IMR-90 (cell line): ENCODE measurements around the gene SYNRG. TPM values are rescaled to one million over a fixed set of nuclear protein-coding genes. Genes with fewer than 3 reads are reported as not detected.
A peak's percentile ranks its signal among the peaks of the same experiment; 100 is the strongest.

Source experiments
- ATAC-seq: fragments of 200-7000 bp; cut with Tn5 transposase; 2 replicates; pipeline ENCODE4 v1.9.1; 2020; ENCODE audit warnings: low read depth, mild to moderate bottlenecking, moderate library complexity
- BruUV-seq: library from RNA; stranded (reverse); fragments of 400-500 nt; replicated peaks from 2 replicates; lab custom pipeline; 2021; lab: Mats Ljungman, UMichigan
- CTCF ChIA-PET: fragments of 300-600 bp; formaldehyde crosslinking; extraction: SDS; loops from one replicate; lab custom pipeline; 2021; ENCODE audit warnings: antibody characterized with exemption; lab: Yijun Ruan, JAX
- POLR2A ChIA-PET: fragments of 300-600 bp; sonication (Branson Sonifier 250); formaldehyde crosslinking; loops from one replicate; lab custom pipeline; 2022; ENCODE audit warnings: antibody characterized with exemption; ENCODE audit not compliant: unreplicated experiment; lab: Charles Lee
- DNase-seq: peaks from one replicate; pipeline ENCODE4 v3.0.0; 2013
- H2AFZ ChIP-seq: replicated peaks from 2 replicates; pipeline ENCODE3; 2013; ENCODE audit warnings: low read length, mild to moderate bottlenecking; ENCODE audit not compliant: poor library complexity
- H2AK5ac ChIP-seq: 2 replicates; pipeline ENCODE4 v1.6.1; 2013; ENCODE audit warnings: low read depth, low read length, inconsistent platforms
- H2AK9ac ChIP-seq: replicated peaks from 2 replicates; pipeline ENCODE3; 2013; ENCODE audit warnings: mild to moderate bottlenecking, low read depth, low read length, moderate library complexity; ENCODE audit not compliant: poor library complexity
- H2BK120ac ChIP-seq: 2 replicates; pipeline ENCODE4 v1.6.1; 2013; ENCODE audit warnings: low read depth, low read length, inconsistent platforms
- H2BK15ac ChIP-seq: 3 replicates; pipeline ENCODE4 v1.6.1; 2013; ENCODE audit warnings: low read depth, low read length, inconsistent platforms
- H2BK20ac ChIP-seq: 2 replicates; pipeline ENCODE4 v1.6.1; 2013; ENCODE audit warnings: low read depth, mild to moderate bottlenecking, inconsistent platforms, low read length, moderate library complexity
- H2BK5ac ChIP-seq: 2 replicates; pipeline ENCODE4 v1.6.1; 2013; ENCODE audit warnings: mild to moderate bottlenecking, low read depth, low read length, inconsistent platforms; ENCODE audit not compliant: poor library complexity, severe bottlenecking
- H3K14ac ChIP-seq: replicated peaks from 2 replicates; pipeline ENCODE4 v1.6.1; 2013; ENCODE audit warnings: low read depth, low read length, inconsistent platforms
- H3K18ac ChIP-seq: 2 replicates; pipeline ENCODE4 v1.6.1; 2013; ENCODE audit warnings: low read depth, low read length, control low read depth
- H3K23ac ChIP-seq: 2 replicates; pipeline ENCODE4 v1.6.1; 2013; ENCODE audit warnings: low read depth, low read length, inconsistent platforms
- H3K27ac ChIP-seq: 2 replicates; pipeline ENCODE4 v1.5.1; 2013; ENCODE audit warnings: mild to moderate bottlenecking, control low read depth, low read length; ENCODE audit not compliant: insufficient read depth
- H3K27me3 ChIP-seq: 2 replicates; pipeline ENCODE4 v1.6.1; 2013; ENCODE audit warnings: low read length; ENCODE audit not compliant: control insufficient read depth, insufficient read depth
- H3K36me3 ChIP-seq: 2 replicates; pipeline ENCODE4 v1.6.1; 2013; ENCODE audit warnings: low read length, mixed read lengths; ENCODE audit not compliant: control insufficient read depth, insufficient read depth
- H3K4ac ChIP-seq: 2 replicates; pipeline ENCODE4 v1.6.1; 2013; ENCODE audit warnings: low read depth, low read length, inconsistent platforms
- H3K4me1 ChIP-seq: 2 replicates; pipeline ENCODE4 v1.6.1; 2013; ENCODE audit warnings: low read length, mixed read lengths; ENCODE audit not compliant: control insufficient read depth, insufficient read depth
- H3K4me2 ChIP-seq: 2 replicates; pipeline ENCODE4 v1.6.1; 2013; ENCODE audit warnings: low read depth, mild to moderate bottlenecking, control low read depth, low read length, moderate library complexity
- H3K4me3 ChIP-seq: 2 replicates; pipeline ENCODE4 v1.5.1; 2013; ENCODE audit warnings: low read depth, mild to moderate bottlenecking, control low read depth, low read length, moderate library complexity; ENCODE audit not compliant: insufficient read depth
- H3K56ac ChIP-seq: 2 replicates; pipeline ENCODE4 v1.6.1; 2013; ENCODE audit warnings: low read length, inconsistent platforms; ENCODE audit not compliant: insufficient read depth; ENCODE audit errors: extremely low read depth
- H3K79me1 ChIP-seq, 2 experiments: 2 replicates each; pipeline ENCODE4 v1.6.1; 2013; ENCODE audit warnings: low read length in 2 of 2, inconsistent platforms in 1 of 2, low read depth in 1 of 2
- H3K9ac ChIP-seq: 2 replicates; pipeline ENCODE4 v1.6.1; 2013; ENCODE audit warnings: low read depth, low read length, control low read depth
- H3K9me1 ChIP-seq: 2 replicates; pipeline ENCODE4 v1.6.1; 2013; ENCODE audit warnings: low read length, inconsistent platforms; ENCODE audit not compliant: insufficient read depth
- H3K9me3 ChIP-seq: 2 replicates; pipeline ENCODE4 v1.6.1; 2013; ENCODE audit warnings: low read length; ENCODE audit not compliant: control insufficient read depth, insufficient read depth
- H4K20me1 ChIP-seq: 2 replicates; pipeline ENCODE4 v1.6.1; 2013; ENCODE audit warnings: low read length, inconsistent platforms; ENCODE audit not compliant: insufficient read depth
- H4K5ac ChIP-seq: 2 replicates; pipeline ENCODE4 v1.6.1; 2013; ENCODE audit warnings: mild to moderate bottlenecking, low read depth, low read length, control low read depth
- H4K8ac ChIP-seq, 2 experiments: 2 replicates each; pipeline ENCODE4 v1.6.1; 2013; ENCODE audit warnings: low read depth in 2 of 2, low read length in 2 of 2, control low read depth in 1 of 2, inconsistent platforms in 1 of 2
- H4K91ac ChIP-seq: 2 replicates; pipeline ENCODE4 v1.6.1; 2013; ENCODE audit warnings: low read depth, low read length, inconsistent platforms; ENCODE audit not compliant: insufficient read depth
- CEBPB ChIP-seq: IDR thresholded peaks from 2 replicates; pipeline ENCODE4 v1.6.1; 2012; ENCODE audit warnings: low read depth, low read length, improper control_type of control experiment
- CHD1 ChIP-seq: IDR thresholded peaks from 2 replicates; pipeline ENCODE4 v1.6.1; 2012; ENCODE audit warnings: low read depth, low read length, improper control_type of control experiment
- FOS ChIP-seq: fragments of 150-350 bp; IDR thresholded peaks from 2 replicates; pipeline ENCODE4 v1.6.1; 2016; ENCODE audit warnings: low read depth, low read length
- MAFK ChIP-seq: IDR thresholded peaks from 2 replicates; pipeline ENCODE4 v1.6.1; 2012; ENCODE audit warnings: low read depth, low read length, improper control_type of control experiment
- MXI1 ChIP-seq: IDR thresholded peaks from 2 replicates; pipeline ENCODE4 v1.6.1; 2012; ENCODE audit warnings: low read depth, mild to moderate bottlenecking, low read length, moderate library complexity, borderline replicate concordance
- NFE2L2 ChIP-seq: fragments of 150-350 bp; IDR thresholded peaks from 2 replicates; pipeline ENCODE4 v1.6.1; 2016; ENCODE audit warnings: low read depth, mild to moderate bottlenecking, low read length
- POLR2A ChIP-seq: IDR thresholded peaks from 2 replicates; pipeline ENCODE4 v1.6.1; 2012; ENCODE audit warnings: mild to moderate bottlenecking, low read depth, low read length
- RAD21 ChIP-seq: IDR thresholded peaks from 2 replicates; pipeline ENCODE4 v1.6.1; 2012; ENCODE audit warnings: low read length, improper control_type of control experiment
- RCOR1 ChIP-seq: IDR thresholded peaks from 2 replicates; pipeline ENCODE4 v1.6.1; 2012; ENCODE audit warnings: mild to moderate bottlenecking, low read length, improper control_type of control experiment; ENCODE audit not compliant: insufficient replicate concordance
- RFX5 ChIP-seq: IDR thresholded peaks from 2 replicates; pipeline ENCODE4 v1.8.0; 2012; ENCODE audit warnings: low read depth, mild to moderate bottlenecking, low read length, moderate library complexity
- SMC3 ChIP-seq: fragments of 150-350 bp; IDR thresholded peaks from 2 replicates; pipeline ENCODE4 v1.6.1; 2016; ENCODE audit warnings: low read depth, mild to moderate bottlenecking, antibody characterized with exemption, low read length, moderate library complexity
- WGBS, 2 experiments: methylation state at CpG; one replicate each; pipeline versions ENCODE4 v1.1.5 to v1.1.7; 2013; ENCODE audit warnings: missing lambda C conversion rate in 2 of 2; ENCODE audit not compliant: insufficient read length in 1 of 2; ENCODE audit errors: extremely low coverage in 2 of 2; 5-methylcytosine and 5-hydroxymethylcytosine counted together
- dilution Hi-C: fragments of 300-500 bp; cut with HindIII; formaldehyde crosslinking; loops from one replicate; pipeline ENCODE4 v1.14.3; 2018; ENCODE audit warnings: low sequenced_read_pairs; ENCODE audit not compliant: unreplicated experiment
- in situ Hi-C: fragments of 300-500 bp; cut with MboI; formaldehyde crosslinking; loops from 3 replicates; pipeline ENCODE4 v1.14.3; 2019; ENCODE audit warnings: low sequenced_read_pairs, inconsistent platforms, mixed read lengths
- intact Hi-C: fragments of 100-400 bp; cut with micrococcal nuclease; formaldehyde crosslinking; loops from 2 replicates; pipeline ENCODE4 v1.10.0; 2022
- polyA plus RNA-seq, 3 experiments: library from polyadenylated mRNA; depleted of rRNA; stranded (reverse); fragments of >200 nt; gene quantifications; 2 replicates each; pipeline ENCODE4 v1.2.3, GENCODE V29; 2012; ENCODE audit warnings: low replicate concordance in 1 of 3
- total RNA-seq: library from RNA; depleted of rRNA; stranded (reverse); fragments of >200 nt; gene quantifications from 2 replicates; pipeline ENCODE4 v1.2.3, GENCODE V29; 2012
- TF ChIP-seq, protein P1 (sequence below): conservative IDR thresholded peaks from 2 replicates; pipeline ENCODE4 v1.5.1; 2012; ENCODE audit warnings: mild to moderate bottlenecking, low read depth, low read length, improper control_type of control experiment
- TF ChIP-seq, protein P2 (sequence below): fragments of 150-350 bp; IDR thresholded peaks from 2 replicates; pipeline ENCODE4 v1.6.1; 2016; ENCODE audit warnings: low read depth, mild to moderate bottlenecking, low read length, moderate library complexity, borderline replicate concordance
- TF ChIP-seq, protein P3 (sequence below): fragments of 150-350 bp; IDR thresholded peaks from 2 replicates; pipeline ENCODE4 v1.6.1; 2017; ENCODE audit warnings: mild to moderate bottlenecking, antibody characterized with exemption, low read length, low read depth

Gene SYNRG
- total and polyA plus RNA-seq, 2 of the 4 experiments (the other 2 are of a cell fraction) = 11.7 to 15.2 TPM

DNA sequence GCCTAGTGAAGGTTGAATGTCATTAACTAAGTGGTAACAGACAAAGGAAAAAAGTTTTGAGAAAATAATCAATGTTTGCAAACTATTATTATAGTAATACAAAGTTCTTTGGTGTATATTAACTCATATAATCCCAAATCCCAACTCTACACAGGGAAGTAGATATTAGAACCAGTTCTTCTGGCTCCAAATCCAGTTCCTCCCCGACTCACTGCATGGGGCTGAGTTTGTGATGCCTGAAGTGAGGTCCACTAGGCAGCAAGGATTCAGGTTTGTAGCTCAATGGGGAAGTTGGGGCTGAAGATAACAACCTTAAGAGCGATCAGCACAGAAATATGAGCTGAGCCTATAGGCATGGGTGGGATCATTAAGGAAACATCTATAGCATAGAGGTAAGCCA is 5.6 kb upstream of the SYNRG start:
- Histone ChIP-seq H3K4me2 (peak overlapping the region; percentile 71; the same call in 1 of the 2 replicates), H4K20me1 (no peaks in the 10 kb centered on the region), H4K91ac (no peak overlapping the region), H3K56ac (no peak overlapping the region), H2AFZ (no peak overlapping the region), H2BK20ac (no peak overlapping the region; the same call in 1 of the 2 replicates), H3K4me1 (peaks cover 2% of the 10 kb centered on the region), H2BK5ac (peak overlapping the region; percentile 91), H3K4me3 (no peak overlapping the region), H3K27me3 (no peaks in the 10 kb centered on the region), H3K9me3 (no peaks in the 10 kb centered on the region), H3K9me1 (peaks cover 11% of the 10 kb centered on the region), H3K9ac (no peak overlapping the region), H2AK9ac (peak overlapping the region; percentile 43), H3K27ac (peak overlapping the region; percentile 39; the same call in 1 of the 2 replicates), H3K18ac (peak overlapping the region; percentile 80; the same call in 1 of the 2 replicates), H2BK120ac (peak overlapping the region; percentile 69), H4K8ac (peak overlapping the region in 1 of 2 experiments; percentile 57; a peak in 2 of 4 replicates), H2BK15ac (0 out of 3 replicates have a peak overlapping the region, but pooled peaks have one; percentile 19), H3K4ac (peak overlapping the region; percentile 70), H3K14ac (peak overlapping the region; percentile 90), H4K5ac (no peak overlapping the region; the same call in 1 of the 2 replicates), H3K23ac (peak overlapping the region; percentile 76), H3K79me1 (peaks cover 0 to 22% of the 10 kb centered on the region in 2 experiments; a peak in 3 of 4 replicates), H2AK5ac (peak overlapping the region; percentile 74), H3K36me3 (peaks cover 25% of the 10 kb centered on the region)
- CTCF ChIA-PET = no interaction called here
- whole genome bisulfite sequencing, 2 experiments = 100% methylated on average over 1 of the region's 2 CpGs; no CpG with 5 or more reads in 1 of the 2 experiments
- DNase-seq (no peak), ATAC-seq (peak; percentile 18)
- POLR2A ChIA-PET = no interaction called here
- intact Hi-C loops (no loop called here), dilution Hi-C loops (no loop called here), in situ Hi-C loops (no loop called here)
- no TSS peak for BruUV-seq
- TF ChIP-seq CHD1 (no peak), CEBPB (no peak), POLR2A (no peak), MXI1 (no peak), MAFK (no peak), SMC3 (no peak), NFE2L2 (no peak), RFX5 (no peak), RCOR1 (no peak), FOS (no peak), RAD21 (no peak)
- TF ChIP-seq, protein P1, sequence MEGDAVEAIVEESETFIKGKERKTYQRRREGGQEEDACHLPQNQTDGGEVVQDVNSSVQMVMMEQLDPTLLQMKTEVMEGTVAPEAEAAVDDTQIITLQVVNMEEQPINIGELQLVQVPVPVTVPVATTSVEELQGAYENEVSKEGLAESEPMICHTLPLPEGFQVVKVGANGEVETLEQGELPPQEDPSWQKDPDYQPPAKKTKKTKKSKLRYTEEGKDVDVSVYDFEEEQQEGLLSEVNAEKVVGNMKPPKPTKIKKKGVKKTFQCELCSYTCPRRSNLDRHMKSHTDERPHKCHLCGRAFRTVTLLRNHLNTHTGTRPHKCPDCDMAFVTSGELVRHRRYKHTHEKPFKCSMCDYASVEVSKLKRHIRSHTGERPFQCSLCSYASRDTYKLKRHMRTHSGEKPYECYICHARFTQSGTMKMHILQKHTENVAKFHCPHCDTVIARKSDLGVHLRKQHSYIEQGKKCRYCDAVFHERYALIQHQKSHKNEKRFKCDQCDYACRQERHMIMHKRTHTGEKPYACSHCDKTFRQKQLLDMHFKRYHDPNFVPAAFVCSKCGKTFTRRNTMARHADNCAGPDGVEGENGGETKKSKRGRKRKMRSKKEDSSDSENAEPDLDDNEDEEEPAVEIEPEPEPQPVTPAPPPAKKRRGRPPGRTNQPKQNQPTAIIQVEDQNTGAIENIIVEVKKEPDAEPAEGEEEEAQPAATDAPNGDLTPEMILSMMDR = no peak
- TF ChIP-seq, protein P2, sequence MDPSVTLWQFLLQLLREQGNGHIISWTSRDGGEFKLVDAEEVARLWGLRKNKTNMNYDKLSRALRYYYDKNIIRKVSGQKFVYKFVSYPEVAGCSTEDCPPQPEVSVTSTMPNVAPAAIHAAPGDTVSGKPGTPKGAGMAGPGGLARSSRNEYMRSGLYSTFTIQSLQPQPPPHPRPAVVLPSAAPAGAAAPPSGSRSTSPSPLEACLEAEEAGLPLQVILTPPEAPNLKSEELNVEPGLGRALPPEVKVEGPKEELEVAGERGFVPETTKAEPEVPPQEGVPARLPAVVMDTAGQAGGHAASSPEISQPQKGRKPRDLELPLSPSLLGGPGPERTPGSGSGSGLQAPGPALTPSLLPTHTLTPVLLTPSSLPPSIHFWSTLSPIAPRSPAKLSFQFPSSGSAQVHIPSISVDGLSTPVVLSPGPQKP = no peak
- TF ChIP-seq, protein P3, sequence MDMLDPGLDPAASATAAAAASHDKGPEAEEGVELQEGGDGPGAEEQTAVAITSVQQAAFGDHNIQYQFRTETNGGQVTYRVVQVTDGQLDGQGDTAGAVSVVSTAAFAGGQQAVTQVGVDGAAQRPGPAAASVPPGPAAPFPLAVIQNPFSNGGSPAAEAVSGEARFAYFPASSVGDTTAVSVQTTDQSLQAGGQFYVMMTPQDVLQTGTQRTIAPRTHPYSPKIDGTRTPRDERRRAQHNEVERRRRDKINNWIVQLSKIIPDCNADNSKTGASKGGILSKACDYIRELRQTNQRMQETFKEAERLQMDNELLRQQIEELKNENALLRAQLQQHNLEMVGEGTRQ = no peak
